Aorta (tissue), 5 donors: ENCODE measurements around the gene FUCA1. TPM values are rescaled to one million over a fixed set of nuclear protein-coding genes. Genes with fewer than 3 reads are reported as not detected.
A peak's percentile ranks its signal among the peaks of the same experiment; 100 is the strongest.

Experiments
- ATAC-seq: fragments of 200-7000 bp; cut with Tn5 transposase; one replicate; pipeline ENCODE4 v1.9.1; 2022; ENCODE audit warnings: moderate library complexity; ENCODE audit not compliant: low FRiP score
- DNase-seq, 2 donors: peaks; one replicate each; pipeline ENCODE4 v3.0.0-alpha.2; 2020
- H3K27ac ChIP-seq, 2 donors: one replicate each; pipeline ENCODE4 v1.5.1; 2013; ENCODE audit warnings: low read length in 2 of 2, mild to moderate bottlenecking in 2 of 2, moderate library complexity in 2 of 2, control low read depth in 1 of 2, inconsistent platforms in 1 of 2, low read depth in 1 of 2
- H3K27me3 ChIP-seq, 2 donors: one replicate each; pipeline ENCODE4 v1.6.1; 2013; ENCODE audit warnings: control low read depth in 1 of 2, low read length in 1 of 2, mild to moderate bottlenecking in 1 of 2, moderate library complexity in 1 of 2; ENCODE audit not compliant: insufficient read depth in 2 of 2, control insufficient read depth in 1 of 2
- H3K36me3 ChIP-seq, 2 donors: one replicate each; pipeline ENCODE4 v1.6.1; 2013; ENCODE audit warnings: control low read depth in 1 of 2, low read length in 1 of 2, mild to moderate bottlenecking in 1 of 2; ENCODE audit not compliant: insufficient read depth in 2 of 2, control insufficient read depth in 1 of 2
- H3K4me1 ChIP-seq, 2 donors: one replicate each; pipeline ENCODE4 v1.6.1; 2013; ENCODE audit warnings: low read length in 2 of 2, control low read depth in 1 of 2, mild to moderate bottlenecking in 1 of 2, moderate library complexity in 1 of 2; ENCODE audit not compliant: insufficient read depth in 2 of 2, control insufficient read depth in 1 of 2
- H3K4me3 ChIP-seq, 2 donors: one replicate each; pipeline ENCODE4 v1.5.1; 2013; ENCODE audit warnings: low read length in 2 of 2, control low read depth in 1 of 2, mild to moderate bottlenecking in 1 of 2
- H3K9me3 ChIP-seq: one replicate; pipeline ENCODE4 v1.6.1; 2013; ENCODE audit warnings: mild to moderate bottlenecking, low read length; ENCODE audit not compliant: control insufficient read depth
- WGBS, 2 donors: extraction: QIAGEN DNeasy Blood & Tissue Kit; methylation state at CpG; one replicate each; pipeline ENCODE4 v1.1.7; 2013; 5-methylcytosine and 5-hydroxymethylcytosine counted together
- intact Hi-C, 2 donors: fragments of 100-400 bp; cut with DNase I; formaldehyde crosslinking; loops; one replicate each; pipeline versions ENCODE4 v1.14.2 to v1.15.0; 2022
- polyA plus RNA-seq, 2 donors: library from polyadenylated mRNA; stranded (reverse); fragments of 200-250 nt; gene quantifications; one replicate each; pipeline ENCODE4 v1.2.3, GENCODE V29; 2013
- total RNA-seq, 2 donors: library from RNA; stranded (reverse); fragmentation: NEBNext Ultra II Directional; extraction: Animal tissue kit (Norgen Biotek cat#: 25700); gene quantifications; one replicate each; pipeline ENCODE4 v1.2.1, GENCODE V29; 2021
- donor health status: healthy with polysubstance abuse.
- donor health status: Bipolar disorder and iron deficiency.
- donor health status: DM: no; HTN: no; CAD: no.
- donor health status: DM: no; HTN: no; CAD: no.
- donor health status: DM: yes; HTN: yes; CAD: no.

Gene FUCA1
- total and polyA plus RNA-seq, 4 donors = 26.0 to 36.6 (median 33.3) TPM

DNA sequence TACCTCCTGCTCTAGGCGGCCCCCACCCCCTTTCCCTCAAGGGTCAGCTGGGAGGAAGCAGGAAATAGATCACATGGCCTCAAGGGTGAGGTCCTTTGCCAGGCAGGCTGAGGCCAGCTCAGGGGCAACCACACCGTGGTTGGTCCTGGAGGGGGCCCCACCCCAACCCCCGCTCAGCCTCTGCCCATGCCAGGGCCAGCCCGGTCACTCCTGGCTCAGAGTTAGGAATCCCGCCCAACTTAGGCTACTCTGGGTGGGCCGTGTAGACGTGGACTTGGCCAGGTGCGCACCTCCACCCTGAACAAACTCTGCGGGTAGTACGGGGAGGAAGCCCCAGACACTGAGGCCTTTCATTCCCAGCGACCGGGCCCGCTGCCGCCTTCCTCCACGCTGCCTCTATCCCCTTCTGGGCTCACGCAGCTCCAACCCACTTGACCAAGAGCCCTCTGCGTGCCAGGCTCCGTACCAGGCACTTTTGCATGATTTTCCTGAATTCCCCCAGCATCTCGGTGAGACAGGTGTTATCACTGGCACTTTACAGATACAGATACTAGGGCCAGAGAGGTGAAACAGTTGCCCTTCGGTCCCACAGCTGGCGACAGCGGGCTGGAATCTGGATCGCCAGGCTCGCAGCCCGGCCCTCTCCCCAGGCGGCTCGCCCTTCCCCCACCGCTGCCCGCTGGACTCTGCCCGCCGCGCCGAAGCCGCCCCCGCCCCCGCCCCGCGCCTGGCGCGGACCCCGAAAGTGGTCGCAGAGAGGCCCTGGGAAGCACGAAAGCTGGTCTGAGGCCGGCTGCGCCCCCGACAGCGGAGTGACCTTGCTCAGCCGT is 68.3 kb downstream of the FUCA1 start:
- H3K4me3 ChIP-seq = peak overlapping the region; percentile 60 to 66
- peaks cover 0 to 4% of the 10 kb centered on the region in 2 donors for H3K4me1 ChIP-seq
- WGBS, 2 donors = 3 to 4% methylated on average over 45 to 48 of the region's 48 CpGs
- H3K27ac ChIP-seq = peak overlapping the region in 1 of 2 donors; percentile 48
- ATAC-seq (peak; percentile 34), DNase-seq (peak; percentile 69 to 79)
- no peaks in the 10 kb centered on the region for H3K36me3 ChIP-seq
- intact Hi-C loops = loop anchor here in 1 of 2 donors (5.0 kb wide), 1 partner anchor 68 kb away; the partner anchor contains the start of gene FUCA1
- H3K27me3 ChIP-seq = no peaks in the 10 kb centered on the region
- no peaks in the 10 kb centered on the region for H3K9me3 ChIP-seq

GRCh38 chr1:23799255-23799569 is 68.9 kb downstream of the FUCA1 start:
- H3K27me3 ChIP-seq = no peaks in the 10 kb centered on the region
- no peak overlapping the region for H3K4me3 ChIP-seq
- no peak overlapping the region for H3K27ac ChIP-seq
- intact Hi-C loops = no loop called here
- H3K4me1 ChIP-seq = peaks cover 0 to 4% of the 10 kb centered on the region in 2 donors
- WGBS, 2 donors = 77 to 82% methylated on average over 7 of the region's 7 CpGs
- no peak for ATAC-seq
- no peaks in the 10 kb centered on the region for H3K9me3 ChIP-seq
- no peaks in the 10 kb centered on the region for H3K36me3 ChIP-seq
- DNase-seq = no peak

DNA sequence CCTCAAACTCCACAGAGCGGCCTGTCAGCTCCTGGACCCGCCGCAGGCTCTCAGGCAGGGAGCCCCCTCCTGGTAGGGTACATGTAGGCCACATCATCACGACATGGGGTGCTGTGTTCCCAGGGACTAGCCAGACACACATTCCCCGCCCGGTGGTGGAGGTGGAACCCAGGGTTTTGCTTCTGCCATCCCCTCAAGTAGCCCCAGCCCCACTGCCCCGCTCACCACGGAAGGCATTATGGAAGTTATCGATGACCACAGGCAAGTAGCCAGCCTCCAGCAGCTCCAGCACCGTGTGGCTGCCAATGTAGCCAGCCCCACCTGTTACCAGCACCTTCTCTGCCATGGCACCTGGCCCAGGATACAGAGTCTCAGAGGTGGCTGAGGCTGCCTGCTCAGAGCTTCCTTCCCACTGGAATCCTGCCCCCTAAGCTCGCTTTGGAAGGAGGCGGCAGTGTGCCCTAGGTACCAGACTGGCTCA is 69.4 kb downstream of the FUCA1 start:
- intact Hi-C loops = no loop called here
- H3K9me3 ChIP-seq = no peaks in the 10 kb centered on the region
- 86% methylated on average over 12 of the region's 12 CpGs for whole genome bisulfite sequencing, 2 donors
- H3K4me3 ChIP-seq = no peak overlapping the region
- H3K27ac ChIP-seq = no peak overlapping the region
- DNase-seq = no peak
- H3K36me3 ChIP-seq = no peaks in the 10 kb centered on the region
- no peaks in the 10 kb centered on the region for H3K27me3 ChIP-seq
- peaks cover 0 to 4% of the 10 kb centered on the region in 2 donors for H3K4me1 ChIP-seq
- ATAC-seq = no peak

GRCh38 chr1:23797478-23798448 is 70.3 kb downstream of the FUCA1 start:
- intact Hi-C loops = no loop called here
- H3K4me1 ChIP-seq = peaks cover 0 to 4% of the 10 kb centered on the region in 2 donors
- H3K27me3 ChIP-seq = no peaks in the 10 kb centered on the region
- ATAC-seq = no peak
- H3K36me3 ChIP-seq = no peaks in the 10 kb centered on the region
- no peaks in the 10 kb centered on the region for H3K9me3 ChIP-seq
- 84% methylated on average over 20 of the region's 20 CpGs for WGBS, 2 donors
- no peak for DNase-seq
- no peak overlapping the region for H3K4me3 ChIP-seq
- H3K27ac ChIP-seq = no peak overlapping the region

GRCh38 chr1:23796466-23797271 is 71.4 kb downstream of the FUCA1 start:
- H3K9me3 ChIP-seq = no peaks in the 10 kb centered on the region
- no peaks in the 10 kb centered on the region for H3K36me3 ChIP-seq
- H3K4me3 ChIP-seq = no peak overlapping the region
- ATAC-seq = no peak
- intact Hi-C loops = no loop called here
- H3K4me1 ChIP-seq = peaks cover 0 to 4% of the 10 kb centered on the region in 2 donors
- H3K27ac ChIP-seq = no peak overlapping the region
- H3K27me3 ChIP-seq = no peaks in the 10 kb centered on the region
- DNase-seq = no peak
- 67 to 70% methylated on average over 17 of the region's 17 CpGs for WGBS, 2 donors

DNA sequence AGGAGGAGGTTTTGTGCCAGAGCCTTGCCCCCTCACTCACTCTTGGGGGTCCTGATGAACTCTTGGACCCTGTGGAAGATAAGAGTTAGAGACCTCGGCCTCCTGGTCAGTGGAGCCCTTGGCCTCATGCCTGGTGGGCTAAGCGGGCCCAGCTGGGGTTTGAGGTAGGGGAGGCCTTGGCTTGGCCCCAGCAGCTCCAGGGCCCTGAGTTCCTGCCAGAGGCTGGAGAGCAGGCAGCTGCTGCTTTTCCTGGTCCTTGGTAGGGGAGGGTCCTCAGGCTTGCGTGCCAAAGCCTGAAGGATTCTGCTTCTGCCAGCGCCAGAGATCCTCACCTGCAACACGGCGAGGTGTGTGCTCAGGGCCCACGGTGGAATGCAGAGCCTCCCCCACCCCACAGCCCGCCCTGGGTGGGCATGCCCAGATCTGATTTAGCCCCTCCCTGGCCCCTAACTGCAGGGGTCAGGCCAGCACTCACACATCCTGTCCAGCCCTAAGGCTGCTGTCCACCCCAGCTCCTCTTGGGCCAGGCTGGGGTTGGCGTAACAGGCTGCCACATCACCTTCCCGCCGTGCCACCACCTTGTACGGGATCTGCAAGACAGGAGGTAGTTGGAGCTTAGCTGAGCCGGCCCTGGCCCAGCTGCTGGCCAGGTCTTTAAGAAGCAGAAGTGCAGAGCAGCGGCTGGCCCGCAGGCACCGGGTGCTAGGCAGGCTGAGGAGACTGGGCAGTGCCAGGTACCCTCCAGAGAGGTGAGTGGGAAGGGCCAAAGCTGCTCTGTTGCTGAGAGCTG is 72.2 kb downstream of the FUCA1 start:
- H3K4me1 ChIP-seq = peaks cover 0 to 4% of the 10 kb centered on the region in 2 donors
- no peaks in the 10 kb centered on the region for H3K9me3 ChIP-seq
- no peaks in the 10 kb centered on the region for H3K36me3 ChIP-seq
- H3K4me3 ChIP-seq = no peak overlapping the region
- no peak for DNase-seq
- no peak for ATAC-seq
- intact Hi-C loops = no loop called here
- no peaks in the 10 kb centered on the region for H3K27me3 ChIP-seq
- WGBS, 2 donors = 79 to 80% methylated on average over 15 to 16 of the region's 16 CpGs
- H3K27ac ChIP-seq = no peak overlapping the region
